Fibroblast of mammary gland (primary cell): ENCODE data around the gene TMEM60.

Experiments used
- DNase-seq: peaks from one replicate; pipeline ENCODE4 v3.0.0-alpha.2; 2010; ENCODE audit warnings: low read depth
- H3K4me3 ChIP-seq: 2 replicates; pipeline ENCODE4 v1.5.1; 2011; ENCODE audit warnings: low read depth, mild to moderate bottlenecking, low read length, moderate library complexity; ENCODE audit not compliant: control insufficient read depth
- CTCF ChIP-seq: conservative IDR thresholded peaks from 2 replicates; pipeline ENCODE4 v1.5.1; 2011; ENCODE audit warnings: low read depth, low read length, inconsistent platforms; ENCODE audit not compliant: control insufficient read depth, insufficient read depth

The TMEM60 gene

GRCh38 chr7:77753173-77753572, 45.1 kb downstream of the TMEM60 start:
- no peak for TF ChIP-seq CTCF
- DNase-seq: no peak
- H3K4me3 ChIP-seq: no peak overlapping the region

GRCh38 chr7:77752016-77752415, 46.2 kb downstream of the TMEM60 start:
- TF ChIP-seq CTCF: no peak
- H3K4me3 ChIP-seq: no peak overlapping the region
- no peak for DNase-seq

GRCh38 chr7:77747718-77748117, 50.5 kb downstream of the TMEM60 start:
- TF ChIP-seq CTCF: no peak
- no peak overlapping the region for H3K4me3 ChIP-seq
- no peak for DNase-seq

- H3K4me3 ChIP-seq: no peak overlapping the region
- no peak for TF ChIP-seq CTCF
- no peak for DNase-seq
Observed at GRCh38 chr7:77747178-77747577, 51.1 kb downstream of the TMEM60 start.

- DNase-seq: no peak
- no peak overlapping the region for H3K4me3 ChIP-seq
- no peak for TF ChIP-seq CTCF
Observed at GRCh38 chr7:77746824-77747165, 51.4 kb downstream of the TMEM60 start.

GRCh38 chr7:77746164-77746823, 51.9 kb downstream of the TMEM60 start:
- DNase-seq: no peak
- no peak for TF ChIP-seq CTCF
- no peak overlapping the region for H3K4me3 ChIP-seq

GRCh38 chr7:77745746-77746145, 52.5 kb downstream of the TMEM60 start:
- no peak overlapping the region for H3K4me3 ChIP-seq
- TF ChIP-seq CTCF: no peak
- no peak for DNase-seq
